Hair follicle dermal papilla cell (primary cell): ENCODE data around the gene OR4A47. TPM values are rescaled to one million over a fixed set of nuclear protein-coding genes. Genes with fewer than 3 reads are reported as not detected.

ENCODE experiments used
- total RNA-seq: library from RNA; depleted of rRNA; stranded (reverse); fragments of >200 nt; gene quantifications from 2 replicates; pipeline ENCODE4 v1.2.3, GENCODE V29; 2012

The OR4A47 gene, protein sequence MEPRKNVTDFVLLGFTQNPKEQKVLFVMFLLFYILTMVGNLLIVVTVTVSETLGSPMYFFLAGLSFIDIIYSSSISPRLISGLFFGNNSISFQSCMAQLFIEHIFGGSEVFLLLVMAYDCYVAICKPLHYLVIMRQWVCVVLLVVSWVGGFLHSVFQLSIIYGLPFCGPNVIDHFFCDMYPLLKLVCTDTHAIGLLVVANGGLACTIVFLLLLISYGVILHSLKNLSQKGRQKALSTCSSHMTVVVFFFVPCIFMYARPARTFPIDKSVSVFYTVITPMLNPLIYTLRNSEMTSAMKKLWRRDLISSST
- not detected in 2 replicates for total RNA-seq

DNA sequence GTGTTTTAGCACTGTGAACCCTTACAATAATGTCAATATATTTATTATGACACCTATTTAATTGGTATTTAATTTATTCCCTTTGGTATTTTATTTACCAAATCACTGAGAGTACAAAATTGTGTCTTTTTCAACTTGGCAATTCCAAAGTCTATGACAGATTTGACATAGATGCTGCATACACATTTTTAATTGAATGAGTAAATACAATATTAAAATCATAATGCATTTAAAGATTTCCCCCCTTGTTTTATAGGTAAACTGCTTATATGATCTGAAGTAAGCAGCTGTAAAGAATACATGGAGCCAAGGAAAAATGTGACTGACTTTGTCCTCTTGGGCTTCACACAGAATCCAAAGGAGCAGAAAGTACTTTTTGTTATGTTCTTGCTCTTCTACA lies at the start of gene OR4A47:
Gene OR4A47, plus strand, starts transcription at position 301 of the 400 bp plus-strand sequence. Its CDS starts 0 bp downstream, at position 301.

Other genes with a start within 250 kb of the OR4A47 start
- not detected in 2 replicates for gene OR4X2, start 243.7 kb upstream of the OR4A47 start, total RNA-seq
- not detected in 2 replicates for gene OR4X1, start 224.9 kb upstream of the OR4A47 start, total RNA-seq
- gene OR4S1, start 182.6 kb upstream of the OR4A47 start, total RNA-seq = not detected in 2 replicates
- gene OR4C3, start 163.9 kb upstream of the OR4A47 start, total RNA-seq = not detected in 2 replicates
- not detected in 2 replicates for gene OR4C5, start 122.3 kb upstream of the OR4A47 start, total RNA-seq